Measurements from ENCODE around the gene PDGFB.

Gene PDGFB

GRCh38 chr22:39263626-39264348, 19.0 kb upstream of the PDGFB start:
- TF ChIP-seq CTCF (conservative IDR thresholded peaks at IDR 0.05; ENCODE audit: control insufficient read depth, insufficient read depth, low read depth, low read length), result no peak
- H3K4me3 ChIP-seq (ENCODE audit: control insufficient read depth, low read depth, low read length), result no peak overlapping the region
- no peak for DNase-seq (ENCODE audit: low read depth)

- no peak for TF ChIP-seq CTCF (conservative IDR thresholded peaks at IDR 0.05; ENCODE audit: control insufficient read depth, insufficient read depth, low read depth, low read length)
- no peak for DNase-seq (ENCODE audit: low read depth)
- no peak overlapping the region for H3K4me3 ChIP-seq (ENCODE audit: control insufficient read depth, low read depth, low read length)
Measured at GRCh38 chr22:39259666-39260065, 14.9 kb upstream of the PDGFB start.

- no peak for DNase-seq (ENCODE audit: low read depth)
- H3K4me3 ChIP-seq (ENCODE audit: control insufficient read depth, low read depth, low read length), result no peak overlapping the region
- TF ChIP-seq CTCF (conservative IDR thresholded peaks at IDR 0.05; ENCODE audit: control insufficient read depth, insufficient read depth, low read depth, low read length), result no peak
Measured at GRCh38 chr22:39257901-39258475, 13.2 kb upstream of the PDGFB start.

GRCh38 chr22:39256979-39257378, 12.2 kb upstream of the PDGFB start:
- TF ChIP-seq CTCF (conservative IDR thresholded peaks at IDR 0.05; ENCODE audit: control insufficient read depth, insufficient read depth, low read depth, low read length), result no peak
- no peak for DNase-seq (ENCODE audit: low read depth)
- no peak overlapping the region for H3K4me3 ChIP-seq (ENCODE audit: control insufficient read depth, low read depth, low read length)

GRCh38 chr22:39256186-39256552, 11.4 kb upstream of the PDGFB start:
- TF ChIP-seq CTCF (conservative IDR thresholded peaks at IDR 0.05; ENCODE audit: control insufficient read depth, insufficient read depth, low read depth, low read length), result no peak
- no peak overlapping the region for H3K4me3 ChIP-seq (ENCODE audit: control insufficient read depth, low read depth, low read length)
- DNase-seq (ENCODE audit: low read depth), result no peak

- no peak overlapping the region for H3K4me3 ChIP-seq (ENCODE audit: control insufficient read depth, low read depth, low read length)
- DNase-seq (ENCODE audit: low read depth), result no peak
- no peak for TF ChIP-seq CTCF (conservative IDR thresholded peaks at IDR 0.05; ENCODE audit: control insufficient read depth, insufficient read depth, low read depth, low read length)
Measured at GRCh38 chr22:39255449-39256185, 10.8 kb upstream of the PDGFB start.
